ENCODE measurements around the gene ZNF14. TPM values are rescaled to one million over a fixed set of nuclear protein-coding genes. Genes with fewer than 3 reads are reported as not detected.

ZNF14 gene
- total and polyA plus RNA-seq, 12 donors: 1.8 to 6.6 (median 3.8) TPM

DNA sequence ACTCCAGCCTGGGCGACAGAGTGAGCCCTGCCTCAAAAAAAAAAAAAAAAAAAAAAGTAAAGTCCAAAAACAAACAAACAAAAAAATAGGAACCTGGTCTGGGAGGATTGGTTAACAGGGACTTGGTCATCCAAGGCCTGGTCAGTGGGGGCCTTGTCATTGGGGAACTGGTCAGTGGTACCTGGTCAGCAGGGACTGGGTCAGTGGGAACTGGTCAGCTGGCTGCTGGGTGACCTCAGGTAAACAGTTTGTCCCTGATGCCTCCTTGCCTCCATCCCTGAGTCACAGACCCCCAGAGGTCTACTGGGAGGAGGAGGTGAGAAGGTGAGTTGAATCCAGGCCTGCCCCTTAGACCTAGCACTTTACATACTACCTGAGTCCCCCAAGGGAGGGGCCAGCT is 5.7 kb upstream of the ZNF14 start:
- Histone ChIP-seq H3K9me3 (no peaks in the 10 kb centered on the region), H3K4me1 (peaks cover 0 to 3% (median 0%) of the 10 kb centered on the region in 9 donors), H3K4me3 (no peak overlapping the region), H3K27ac (no peak overlapping the region), H3K36me3 (no peaks in the 10 kb centered on the region), H3K27me3 (no peaks in the 10 kb centered on the region)
- ATAC-seq: no peak
- TF ChIP-seq, protein P1, sequence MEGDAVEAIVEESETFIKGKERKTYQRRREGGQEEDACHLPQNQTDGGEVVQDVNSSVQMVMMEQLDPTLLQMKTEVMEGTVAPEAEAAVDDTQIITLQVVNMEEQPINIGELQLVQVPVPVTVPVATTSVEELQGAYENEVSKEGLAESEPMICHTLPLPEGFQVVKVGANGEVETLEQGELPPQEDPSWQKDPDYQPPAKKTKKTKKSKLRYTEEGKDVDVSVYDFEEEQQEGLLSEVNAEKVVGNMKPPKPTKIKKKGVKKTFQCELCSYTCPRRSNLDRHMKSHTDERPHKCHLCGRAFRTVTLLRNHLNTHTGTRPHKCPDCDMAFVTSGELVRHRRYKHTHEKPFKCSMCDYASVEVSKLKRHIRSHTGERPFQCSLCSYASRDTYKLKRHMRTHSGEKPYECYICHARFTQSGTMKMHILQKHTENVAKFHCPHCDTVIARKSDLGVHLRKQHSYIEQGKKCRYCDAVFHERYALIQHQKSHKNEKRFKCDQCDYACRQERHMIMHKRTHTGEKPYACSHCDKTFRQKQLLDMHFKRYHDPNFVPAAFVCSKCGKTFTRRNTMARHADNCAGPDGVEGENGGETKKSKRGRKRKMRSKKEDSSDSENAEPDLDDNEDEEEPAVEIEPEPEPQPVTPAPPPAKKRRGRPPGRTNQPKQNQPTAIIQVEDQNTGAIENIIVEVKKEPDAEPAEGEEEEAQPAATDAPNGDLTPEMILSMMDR (IDR thresholded peaks at IDR 0.05): no peak
- 82 to 96% methylated on average over 1 of the region's 1 CpG for WGBS, 2 donors
- intact Hi-C loops (cut with DNase I): loop anchor here in 1 of 10 donors (10.0 kb wide), 1 partner anchor 64 kb away; no protein-coding TSS in a partner anchor
- DNase-seq: no peak

DNA sequence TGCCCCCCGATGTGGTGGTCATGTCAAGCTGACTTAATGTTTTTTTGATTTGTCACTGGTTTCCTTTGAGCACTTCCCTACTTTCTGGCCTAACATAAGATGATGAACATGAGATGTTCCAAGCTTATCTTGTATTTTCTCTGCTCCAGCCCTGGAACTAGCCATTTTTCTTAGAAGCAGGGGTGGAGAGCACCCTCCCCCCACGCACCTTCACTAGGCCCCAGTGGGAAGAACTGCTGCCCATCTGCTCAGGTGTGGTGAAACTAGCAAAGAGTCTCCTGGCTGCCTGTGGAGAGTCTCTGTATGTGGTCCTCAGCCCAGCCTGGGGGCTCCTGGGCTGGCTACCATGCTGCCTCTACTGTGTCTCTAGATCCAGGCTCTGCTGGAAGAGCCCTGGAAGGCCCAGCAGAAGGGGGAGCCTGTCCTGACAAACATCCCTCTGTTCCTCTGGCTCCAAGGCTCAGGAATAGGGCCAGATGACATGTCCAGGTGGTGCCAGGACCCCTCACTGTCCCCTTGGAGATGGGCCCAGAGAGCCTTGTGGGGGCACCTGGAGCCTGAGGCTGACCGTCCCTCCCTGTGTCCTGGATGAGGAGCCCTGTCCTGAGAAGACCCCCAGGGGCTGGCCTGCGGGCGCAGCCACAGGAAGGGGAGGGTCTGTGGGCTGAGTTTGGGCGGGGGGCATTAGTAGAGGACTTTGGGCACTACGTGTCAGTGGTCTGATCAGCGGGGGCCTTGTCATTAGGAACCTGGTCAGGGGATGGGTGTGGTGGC is 4.8 kb upstream of the ZNF14 start:
- H3K4me1 ChIP-seq: peaks cover 0 to 6% (median 0%) of the 10 kb centered on the region in 9 donors
- H3K4me3 ChIP-seq: no peak overlapping the region
- no peaks in the 10 kb centered on the region for H3K27me3 ChIP-seq
- no peak for ATAC-seq
- H3K27ac ChIP-seq: no peak overlapping the region
- H3K36me3 ChIP-seq: no peaks in the 10 kb centered on the region
- DNase-seq: no peak
- intact Hi-C loops (cut with DNase I): loop anchor here in 1 of 10 donors (10.0 kb wide), 1 partner anchor 63 kb away; no protein-coding TSS in a partner anchor
- TF ChIP-seq, protein P1 (IDR thresholded peaks at IDR 0.05): no peak
- 85 to 88% methylated on average over 8 of the region's 8 CpGs for WGBS, 2 donors
- H3K9me3 ChIP-seq: no peaks in the 10 kb centered on the region

DNA sequence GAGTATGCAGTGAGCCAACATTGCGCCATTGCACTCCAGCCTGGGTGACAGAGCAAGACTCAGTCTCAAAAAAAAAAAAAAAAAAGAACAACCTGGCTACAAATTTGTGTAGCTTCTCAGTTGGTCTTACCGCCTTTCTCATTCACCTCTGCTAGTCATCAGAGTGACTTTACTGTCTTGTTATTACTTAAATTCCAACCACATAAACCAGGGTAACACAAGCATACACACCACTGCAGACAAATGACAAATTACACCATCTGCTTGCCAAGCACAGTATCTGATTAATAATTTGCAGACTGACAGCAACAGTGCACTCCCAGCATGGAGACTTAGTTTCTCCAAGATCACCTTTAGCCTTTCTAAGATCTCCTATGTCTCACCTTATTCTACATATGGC is 11.0 kb downstream of the ZNF14 start:
- no peak for ATAC-seq

DNA sequence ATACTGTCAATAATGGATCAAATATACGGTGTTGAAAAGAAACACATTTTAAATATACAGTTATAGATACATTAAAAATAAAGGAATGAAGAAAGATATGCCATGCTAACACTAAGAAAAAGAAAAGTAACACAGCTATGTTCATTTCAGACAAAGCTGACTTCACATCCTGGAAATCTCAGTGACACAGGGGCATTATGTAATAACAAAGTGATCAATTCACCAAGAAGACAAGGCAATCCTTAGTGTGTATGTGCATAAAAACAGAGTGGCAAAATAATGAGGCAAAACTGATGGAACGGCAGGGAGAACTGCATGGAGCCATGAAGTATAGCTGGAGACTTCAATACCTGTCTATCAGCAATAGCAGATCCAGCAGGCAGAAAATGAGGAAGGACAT is 13.1 kb downstream of the ZNF14 start:
- no peaks in the 10 kb centered on the region for H3K27me3 ChIP-seq
- TF ChIP-seq, protein P1 (IDR thresholded peaks at IDR 0.05): no peak
- peaks cover 0 to 53% (median 34%) of the 10 kb centered on the region in 9 donors for H3K36me3 ChIP-seq
- no peak overlapping the region for H3K27ac ChIP-seq
- DNase-seq (no peak), ATAC-seq (no peak)
- peaks cover 6 to 98% (median 80%) of the 10 kb centered on the region in 11 donors for H3K9me3 ChIP-seq
- H3K4me1 ChIP-seq: no peaks in the 10 kb centered on the region
- intact Hi-C loops (cut with DNase I): no loop called here
- WGBS, 2 donors: 96 to 100% methylated on average over 2 of the region's 2 CpGs
- no peak overlapping the region for H3K4me3 ChIP-seq

More for the DNA sequence above, 11.0 kb downstream of the ZNF14 start:
- no peak overlapping the region for H3K27ac ChIP-seq
- 99 to 100% methylated on average over 2 of the region's 2 CpGs for WGBS, 2 donors
- intact Hi-C loops (cut with DNase I): no loop called here
- DNase-seq: no peak
- TF ChIP-seq, protein P1 (IDR thresholded peaks at IDR 0.05): no peak
- H3K4me3 ChIP-seq: no peak overlapping the region
- H3K27me3 ChIP-seq: no peaks in the 10 kb centered on the region
- H3K36me3 ChIP-seq: peaks cover 0 to 33% (median 14%) of the 10 kb centered on the region in 9 donors
- H3K9me3 ChIP-seq: peaks cover 0 to 98% (median 59%) of the 10 kb centered on the region in 11 donors
- no peaks in the 10 kb centered on the region for H3K4me1 ChIP-seq
